K562 (cell line): ENCODE results near the gene MLF1. TPM values are rescaled to one million over a fixed set of nuclear protein-coding genes. Genes with fewer than 3 reads are reported as not detected.

Experiments
- ATAC-seq: fragments of 200-7000 bp; cut with Tn5 transposase; 3 replicates; pipeline ENCODE4 v1.9.1; 2020; ENCODE audit warnings: moderate library complexity
- BruUV-seq: library from RNA; stranded (reverse); fragments of 400-500 nt; replicated peaks from 2 replicates; lab custom pipeline; 2021; lab: Mats Ljungman, UMichigan
- CTCF ChIA-PET: fragments of 300-600 bp; formaldehyde crosslinking; extraction: SDS; loops from one replicate; lab custom pipeline; 2021; ENCODE audit warnings: low intra/inter-chr PET ratio; lab: Yijun Ruan, JAX
- POLR2A ChIA-PET: fragments of 300-600, 350-650 bp; sonication (Branson Sonifier 250); formaldehyde crosslinking; extraction: SDS; loops from one replicate; lab custom pipeline; 2021; ENCODE audit warnings: antibody characterized with exemption, inconsistent platforms; lab: Yijun Ruan, JAX
- DNase-seq, 4 experiments: peaks; one replicate each; pipeline versions ENCODE4 v3.0.0 to v3.0.0-alpha.2; 2011 to 2018; ENCODE audit warnings: low spot score in 3 of 4, mixed read lengths in 3 of 4; ENCODE audit errors: extremely low read depth in 1 of 4
- FAIRE-seq: peaks from 2 replicates; lab custom pipeline; 2011; peaks lifted over from hg19 to GRCh38; lab: Jason Lieb, UNC
- H2AFZ ChIP-seq: 2 replicates; pipeline ENCODE4 v1.6.0; 2011; ENCODE audit warnings: low read depth, low read length, control low read depth, inconsistent platforms
- H3K27ac ChIP-seq: fragments of 200-600 bp; 3 replicates; pipeline ENCODE4 v1.8.0; 2011; ENCODE audit warnings: low read depth, mild to moderate bottlenecking, control low read depth, inconsistent platforms, low read length, moderate library complexity, mixed read lengths; ENCODE audit errors: extremely low read depth
- H3K27me3 ChIP-seq, 2 experiments: fragments of 300-600 bp in 1 of 2; 2 replicates in 1 of 2; 3 replicates in 1 of 2; pipeline versions ENCODE4 v1.6.0 to v1.8.0; 2011; ENCODE audit warnings: inconsistent platforms in 2 of 2, low read length in 2 of 2, mild to moderate bottlenecking in 1 of 2, mixed read lengths in 1 of 2, moderate library complexity in 1 of 2; ENCODE audit not compliant: control insufficient read depth in 2 of 2, insufficient read depth in 2 of 2
- H3K36me3 ChIP-seq: fragments of 300-600 bp; 3 replicates; pipeline ENCODE4 v1.8.0; 2011; ENCODE audit warnings: mild to moderate bottlenecking, low read length, inconsistent platforms; ENCODE audit not compliant: control insufficient read depth, insufficient read depth
- H3K4me1 ChIP-seq, 2 experiments: fragments of 200-600 bp in 1 of 2; replicated peaks in 1 of 2; 2 replicates in 1 of 2; 3 replicates in 1 of 2; pipeline versions ENCODE4 v1.5.1 to v1.8.0; 2011; ENCODE audit warnings: inconsistent platforms in 2 of 2, low read length in 2 of 2, mild to moderate bottlenecking in 1 of 2, mixed read lengths in 1 of 2, moderate library complexity in 1 of 2; ENCODE audit not compliant: control insufficient read depth in 2 of 2, insufficient read depth in 2 of 2
- H3K4me2 ChIP-seq: 2 replicates; pipeline ENCODE4 v1.6.1; 2011; ENCODE audit warnings: low read length, control low read depth, inconsistent platforms, mixed read lengths; ENCODE audit not compliant: insufficient read depth
- H3K4me3 ChIP-seq: fragments of 200-600 bp; sonication (generic), shearing (Covaris generic); 2 replicates; pipeline ENCODE4 v1.5.1; 2016; ENCODE audit warnings: control low read depth, inconsistent platforms
- H3K79me2 ChIP-seq: fragments of 200-600 bp; 3 replicates; pipeline ENCODE4 v1.8.0; 2011; ENCODE audit warnings: low read length, inconsistent platforms; ENCODE audit not compliant: control insufficient read depth, insufficient read depth
- H3K9ac ChIP-seq, 2 experiments: 2 replicates each; pipeline versions ENCODE4 v1.6.0 to v1.6.1; 2011; ENCODE audit warnings: low read depth in 2 of 2, low read length in 2 of 2, control low read depth in 1 of 2, inconsistent platforms in 1 of 2, mild to moderate bottlenecking in 1 of 2, mixed read lengths in 1 of 2; ENCODE audit not compliant: insufficient read depth in 1 of 2
- H3K9me1 ChIP-seq: one replicate; pipeline ENCODE4 v1.6.0; 2011; ENCODE audit warnings: inconsistent platforms, mild to moderate bottlenecking, low read length, moderate library complexity; ENCODE audit not compliant: control insufficient read depth, insufficient read depth
- H3K9me3 ChIP-seq: replicated peaks from 2 replicates; pipeline ENCODE4 v1.5.1; 2011; ENCODE audit warnings: low read depth, low read length, inconsistent platforms; ENCODE audit not compliant: control insufficient read depth, insufficient read depth
- H4K20me1 ChIP-seq: replicated peaks from 2 replicates; pipeline ENCODE4 v1.6.1; 2011; ENCODE audit warnings: low read length, inconsistent platforms, mixed read lengths; ENCODE audit not compliant: control insufficient read depth, insufficient read depth
- CBFA2T2 ChIP-seq: fragments of 450-650 bp; conservative IDR thresholded peaks from 2 replicates; pipeline ENCODE4 v1.6.1; 2017; ENCODE audit warnings: mild to moderate bottlenecking
- CBFA2T3 ChIP-seq: fragments of 450-650 bp; IDR thresholded peaks from 2 replicates; pipeline ENCODE4 v1.6.1; 2017
- HDAC1 ChIP-seq, 2 experiments: fragments of 450-650 bp; IDR thresholded peaks; 2 replicates each; pipeline ENCODE4 v1.6.1; 2016 to 2017; ENCODE audit warnings: inconsistent platforms in 1 of 2, mild to moderate bottlenecking in 1 of 2, moderate library complexity in 1 of 2
- NFIC ChIP-seq: fragments of 450-650 bp; IDR thresholded peaks from 2 replicates; pipeline ENCODE4 v1.6.1; 2017; ENCODE audit warnings: mild to moderate bottlenecking, inconsistent platforms
- THRA ChIP-seq: fragments of 450-650 bp; IDR thresholded peaks from 2 replicates; pipeline ENCODE4 v1.6.1; 2017; ENCODE audit warnings: mild to moderate bottlenecking, moderate library complexity
- TRIM24 ChIP-seq, 2 experiments: fragments of 450-650 bp; IDR thresholded peaks; 2 replicates each; pipeline ENCODE4 v1.6.1; 2016
- TRIM25 ChIP-seq: fragments of 450-650 bp; IDR thresholded peaks from 2 replicates; pipeline ENCODE4 v1.7.0; 2016; ENCODE audit warnings: borderline replicate concordance
- WGBS: fragments of 100-300 bp; shearing (Covaris generic); methylation state at CpG from one replicate; pipeline ENCODE4 v1.1.6; 2016; ENCODE audit warnings: low coverage, mixed read lengths; ENCODE audit not compliant: insufficient coverage; ENCODE audit errors: missing lambda C conversion rate; 5-methylcytosine and 5-hydroxymethylcytosine counted together
- in situ Hi-C: fragments of 300-500 bp; cut with MboI; formaldehyde crosslinking; loops from 4 replicates; pipeline ENCODE4 v1.15.0; 2018; ENCODE audit warnings: inconsistent platforms, mixed read lengths
- intact Hi-C: fragments of 100-400 bp; cut with micrococcal nuclease; formaldehyde crosslinking; loops from 2 replicates; pipeline ENCODE4 v1.14.2; 2022
- polyA plus RNA-seq, 8 experiments: library from polyadenylated mRNA; depleted of rRNA in 4 of 8; stranded (reverse) in 5 of 8; unstranded in 3 of 8; fragments of >200 nt; fragmentation: Nextera tagmentation in 2 of 8; fragmentation: Illumina TruSeq in 1 of 8; extraction: Ambion mirVana in 2 of 8; extraction: Trizol in 1 of 8; gene quantifications; 2 replicates each; pipeline versions ENCODE4 v1.2.1 to v1.2.3, GENCODE V29; 2011 to 2014; ENCODE audit warnings: inconsistent platforms in 1 of 8, missing spikeins in 1 of 8
- total RNA-seq, 7 experiments: library from RNA; depleted of rRNA in 6 of 7; stranded (reverse); fragments of >200 nt in 6 of 7; fragmentation: Illumina TruSeq in 2 of 7; extraction: Trizol in 2 of 7; gene quantifications; 2 replicates each; pipeline versions ENCODE4 v1.2.1 to v1.2.3, GENCODE V29; 2011 to 2021; ENCODE audit warnings: low replicate concordance in 1 of 7

Gene MLF1
- total and polyA plus RNA-seq, 9 of the 15 experiments (the other 6 are each of a cell fraction or from before 2014, with no cell fraction given), result 20.4 to 71.0 (median 27.1) TPM

GRCh38 chr3:158569794-158570193 is 1.2 kb upstream of the MLF1 start:
- H3K79me2 ChIP-seq, result peaks cover 10% of the 10 kb centered on the region; the same call in 2 of the 3 replicates
- in situ Hi-C loops, result no loop called here
- no peaks in the 10 kb centered on the region for H3K36me3 ChIP-seq
- intact Hi-C loops, result loop anchor here (5.0 to 10.0 kb wide), 3 partner anchors 75 to 223 kb away; partner anchors contain the start of gene GFM1
- BruUV-seq, result no TSS peak
- no peak for FAIRE-seq
- peaks cover 8 to 25% of the 10 kb centered on the region in 2 experiments; a peak in 4 of 5 replicates for H3K4me1 ChIP-seq
- no peak overlapping the region for H3K4me2 ChIP-seq
- ATAC-seq, result no peak
- H4K20me1 ChIP-seq, result no peaks in the 10 kb centered on the region
- H3K9ac ChIP-seq, result peak overlapping the region in 1 of 2 experiments; percentile 7; a peak in 1 of 4 replicates
- DNase-seq, result peak in 1 of 4 experiments; percentile 53
- WGBS, result 5% methylated on average over 3 of the region's 3 CpGs
- H2AFZ ChIP-seq, result no peak overlapping the region
- ChIA-PET CTCF (no interaction called here), POLR2A (interaction anchor here (1.2 to 2.6 kb wide), 5 partner anchors 8 to 231 kb away, joined by 3 to 13 read pairs (median 5); no protein-coding TSS in a partner anchor)
- H3K9me3 ChIP-seq, result no peaks in the 10 kb centered on the region
- no peaks in the 10 kb centered on the region for H3K9me1 ChIP-seq
- TF ChIP-seq HDAC1 (IDR thresholded peaks at IDR 0.05) (no peak), NFIC (peak; percentile 64), CBFA2T3 (peak; percentile 51), THRA (no peak), CBFA2T2 (peak; percentile 39; the same call in 1 of the 2 replicates), TRIM24 (IDR thresholded peaks at IDR 0.05) (no peak), TRIM25 (no peak)
- no peak overlapping the region for H3K27ac ChIP-seq
- H3K27me3 ChIP-seq, result no peaks in the 10 kb centered on the region
- no peak overlapping the region for H3K4me3 ChIP-seq
